GM10847 (cell line): ENCODE results near the gene KRTCAP2.

Experiments used
- POLR2A ChIP-seq: IDR thresholded peaks from 2 replicates; pipeline ENCODE4 v1.6.1; 2011; ENCODE audit not compliant: insufficient read length; ENCODE audit errors: extremely low read depth

KRTCAP2 gene

GRCh38 chr1:155127967-155128754 is 44.9 kb downstream of the KRTCAP2 start:
- no peak for TF ChIP-seq POLR2A

- no peak for TF ChIP-seq POLR2A
These were observed 45.8 kb downstream of the KRTCAP2 start, which contains the start of gene EFNA1 for GRCh38 chr1:155127105-155127966. TSS of gene EFNA1 (plus strand) at chr1:155127876. CDS start at chr1:155127978, 102 bp downstream.

GRCh38 chr1:155126556-155127104 is 46.5 kb downstream of the KRTCAP2 start:
- TF ChIP-seq POLR2A = no peak

GRCh38 chr1:155125946-155126555 is 47.1 kb downstream of the KRTCAP2 start:
- no peak for TF ChIP-seq POLR2A

GRCh38 chr1:155125511-155125945 is 47.6 kb downstream of the KRTCAP2 start:
- TF ChIP-seq POLR2A = no peak

- TF ChIP-seq POLR2A = no peak
These were observed 48.3 kb downstream of the KRTCAP2 start for GRCh38 chr1:155124503-155125463.

- TF ChIP-seq POLR2A = no peak
These were observed 49.3 kb downstream of the KRTCAP2 start for GRCh38 chr1:155123801-155124200.

- TF ChIP-seq POLR2A = no peak
These were observed 50.8 kb downstream of the KRTCAP2 start for GRCh38 chr1:155122308-155122707.

GRCh38 chr1:155121249-155121648 is 51.9 kb downstream of the KRTCAP2 start:
- TF ChIP-seq POLR2A = no peak

- TF ChIP-seq POLR2A = no peak
These were observed 52.9 kb downstream of the KRTCAP2 start for GRCh38 chr1:155120253-155120652.
